AG08395 (cell line): Measurements from ENCODE around the gene NATD1.
A peak's percentile ranks its signal among the peaks of the same experiment; 100 is the strongest.
"Not testable (repeated sequence)": the region's sequence is repeated elsewhere in the genome, so short reads cannot be mapped to it uniquely, and the experiment has no call there.

ENCODE experiments used
- DNase-seq: peaks from one replicate; pipeline ENCODE4 v3.0.0; 2012; ENCODE audit warnings: mixed read lengths, low spot score

NATD1 gene

DNA sequence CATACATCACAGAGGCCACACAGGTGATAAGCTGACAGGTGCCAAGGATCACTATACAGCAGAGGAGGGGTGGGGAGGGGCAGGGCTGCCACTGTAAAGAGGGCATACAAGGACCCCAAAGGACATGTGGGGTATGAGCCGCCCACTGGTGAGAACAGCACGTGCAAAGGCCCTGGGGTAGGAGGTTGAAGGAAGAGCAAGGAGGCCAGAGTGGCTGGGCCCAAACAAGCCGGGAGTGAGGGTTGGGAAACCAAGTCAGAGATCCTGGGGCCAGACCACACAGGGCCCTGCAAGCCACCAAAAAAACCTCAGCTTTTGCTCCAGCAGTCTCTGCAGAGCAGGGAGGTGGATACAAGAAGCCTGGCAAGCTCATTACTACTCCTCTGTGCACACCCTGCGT, 6.5 kb downstream of the NATD1 start:
- DNase-seq = no peak

DNA sequence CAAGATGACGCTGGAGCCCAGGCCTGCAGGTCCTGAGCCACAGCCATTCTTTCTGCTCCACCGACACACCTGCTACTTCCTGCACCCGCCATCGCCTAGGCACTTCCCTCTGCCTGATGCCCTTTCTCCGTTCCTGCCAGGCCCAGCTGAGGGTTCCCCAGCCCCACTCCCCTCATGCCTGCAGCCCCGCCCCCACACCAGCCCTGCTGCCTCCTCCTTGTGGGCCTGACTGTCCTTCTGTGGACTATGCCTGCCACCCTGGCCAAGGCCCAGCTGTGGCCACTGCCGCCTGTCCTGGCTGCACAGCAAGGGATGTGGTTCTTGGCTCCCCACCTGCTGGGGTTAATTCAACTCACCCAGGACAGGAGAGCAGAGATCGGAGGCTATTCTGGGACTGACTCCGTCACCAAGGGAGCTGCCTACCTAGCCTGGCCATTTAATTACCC, 7.5 kb downstream of the NATD1 start:
- DNase-seq = no peak

DNA sequence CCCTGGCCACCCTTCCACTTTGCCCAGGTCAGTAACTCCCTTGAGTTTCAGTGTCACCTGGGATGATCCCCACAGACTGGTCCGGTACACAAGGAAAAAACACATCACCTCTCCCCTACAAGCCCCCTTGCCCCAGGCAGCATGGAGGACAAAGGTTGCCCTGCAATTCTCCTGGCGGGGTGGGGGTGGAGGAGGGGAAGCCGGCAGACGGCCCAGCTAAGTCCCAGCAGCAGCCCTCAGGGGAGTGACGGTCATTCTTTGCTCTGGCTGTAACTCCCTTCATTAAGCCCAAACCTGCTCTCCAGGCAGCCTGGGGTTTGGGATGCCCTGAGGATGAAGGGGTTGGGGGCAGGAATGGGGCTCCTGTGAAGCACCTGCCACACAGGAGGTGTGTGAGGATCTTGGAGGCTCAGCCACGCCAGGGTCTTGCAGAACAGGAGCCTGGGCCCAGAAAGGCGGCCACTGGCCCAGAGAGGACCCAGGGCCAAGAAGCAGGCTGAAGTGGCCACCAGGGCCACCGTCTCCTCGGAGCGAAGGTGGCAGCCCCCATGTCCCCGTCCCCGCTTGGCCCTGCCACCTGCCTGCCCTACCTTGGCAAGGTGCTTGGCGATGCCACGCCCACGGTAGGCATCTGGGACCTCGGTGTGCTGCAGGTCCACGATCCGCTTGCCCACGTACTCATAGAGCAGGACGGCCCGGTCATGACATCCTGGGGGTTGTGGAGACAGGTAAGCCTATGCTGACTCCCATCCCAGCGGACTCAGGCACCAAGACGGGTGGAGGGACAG, 9.5 kb downstream of the NATD1 start:
- no peak for DNase-seq

- DNase-seq = no peak
Observed at GRCh38 chr17:21242780-21243515, 10.3 kb downstream of the NATD1 start.

GRCh38 chr17:21242026-21242697, 11.0 kb downstream of the NATD1 start:
- DNase-seq = peak; percentile 32

GRCh38 chr17:21241564-21241963, 11.6 kb downstream of the NATD1 start:
- DNase-seq = no peak

DNA sequence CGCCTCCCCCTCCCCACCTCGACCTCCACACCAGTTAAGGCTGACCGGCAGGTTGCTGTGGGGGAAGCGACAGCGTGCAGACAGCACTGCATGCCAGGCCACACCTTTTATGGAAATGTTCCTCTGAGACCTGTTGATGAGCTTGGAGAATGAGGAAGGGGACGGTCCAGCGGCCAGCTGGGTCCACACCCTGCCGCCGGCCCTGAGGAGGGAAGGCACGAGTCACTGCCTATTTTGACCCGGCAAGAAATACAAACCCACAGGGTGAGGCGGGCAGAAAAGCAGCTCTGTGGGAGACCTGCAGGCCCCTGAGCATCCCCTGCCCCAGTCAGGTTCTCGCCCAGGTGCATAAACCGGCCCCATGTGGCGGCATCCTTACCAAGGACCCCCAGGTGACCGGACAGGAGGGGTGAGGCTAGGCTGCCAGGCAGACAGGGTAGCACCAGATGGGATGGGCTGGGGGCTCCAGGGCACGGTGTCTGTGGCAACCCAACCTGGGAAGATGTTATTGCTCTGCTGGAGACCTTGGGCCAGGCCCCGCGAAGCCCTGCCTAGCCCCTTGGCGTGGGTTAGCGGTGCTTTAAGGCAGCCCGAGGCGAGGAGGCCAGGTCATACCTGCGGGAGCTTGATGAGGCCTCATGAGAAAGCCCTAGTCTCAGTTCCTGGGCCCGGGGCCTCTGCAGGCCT, 12.7 kb downstream of the NATD1 start:
- DNase-seq = no peak

GRCh38 chr17:21239680-21240368, 13.4 kb downstream of the NATD1 start:
- peak; percentile 58 for DNase-seq

DNA sequence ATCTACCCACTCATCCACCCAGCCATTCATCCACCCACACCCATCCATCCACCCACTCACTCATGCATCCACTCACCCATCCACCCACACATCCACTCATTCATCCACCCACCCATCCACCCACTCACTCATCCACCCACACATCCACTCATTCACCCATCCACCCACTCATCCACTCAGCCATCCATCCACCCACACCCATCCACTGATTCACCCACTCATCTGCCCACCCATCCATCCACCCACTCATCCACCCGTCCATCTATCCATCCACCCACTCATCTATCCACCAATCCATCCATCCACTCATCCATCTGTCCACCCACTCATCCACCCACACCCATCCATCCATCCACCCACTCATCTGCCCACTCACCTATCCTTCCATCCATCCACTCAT, 17.3 kb downstream of the NATD1 start:
- no peak for DNase-seq

GRCh38 chr17:21233581-21234347, 19.4 kb downstream of the NATD1 start:
- no peak for DNase-seq

DNA sequence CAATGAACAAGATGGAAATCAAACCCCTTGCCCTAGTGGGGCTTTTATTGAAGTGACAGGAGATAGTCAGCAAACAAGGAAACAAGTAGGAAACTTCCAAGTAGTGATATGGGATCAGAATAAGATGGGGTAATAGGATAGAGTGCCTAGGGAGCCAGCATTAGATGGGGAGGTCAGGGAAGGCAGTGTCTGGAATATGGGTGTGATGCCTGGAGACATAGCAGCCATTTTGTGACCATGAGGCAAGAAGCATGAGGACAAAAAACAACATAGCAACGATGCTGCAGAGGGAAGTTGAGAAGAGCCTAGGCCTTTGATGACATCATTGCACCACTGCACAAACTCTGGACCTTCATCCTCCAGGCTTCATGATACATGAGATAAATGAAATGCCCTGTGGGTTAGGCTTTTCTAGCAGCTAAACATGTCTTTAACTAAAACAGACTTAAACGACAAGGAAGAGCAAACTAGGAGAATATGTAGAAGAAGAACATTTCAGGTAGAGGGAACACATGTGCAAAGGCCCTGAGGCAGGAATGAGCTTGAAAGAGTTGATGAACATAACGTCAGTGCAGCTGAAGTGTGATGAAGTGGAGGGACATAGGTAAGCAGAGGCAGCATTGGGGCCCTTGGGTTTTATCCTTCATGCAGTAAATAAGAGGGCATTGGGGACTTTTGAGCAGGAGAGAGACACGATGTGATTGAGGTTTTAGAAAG, 21.0 kb downstream of the NATD1 start:
- no peak for DNase-seq

- DNase-seq = no peak
Observed at GRCh38 chr17:21231533-21231932, 21.7 kb downstream of the NATD1 start.

GRCh38 chr17:21228845-21229244, 24.4 kb downstream of the NATD1 start:
- DNase-seq = no peak

GRCh38 chr17:21228111-21228510, 25.1 kb downstream of the NATD1 start:
- no peak for DNase-seq

DNA sequence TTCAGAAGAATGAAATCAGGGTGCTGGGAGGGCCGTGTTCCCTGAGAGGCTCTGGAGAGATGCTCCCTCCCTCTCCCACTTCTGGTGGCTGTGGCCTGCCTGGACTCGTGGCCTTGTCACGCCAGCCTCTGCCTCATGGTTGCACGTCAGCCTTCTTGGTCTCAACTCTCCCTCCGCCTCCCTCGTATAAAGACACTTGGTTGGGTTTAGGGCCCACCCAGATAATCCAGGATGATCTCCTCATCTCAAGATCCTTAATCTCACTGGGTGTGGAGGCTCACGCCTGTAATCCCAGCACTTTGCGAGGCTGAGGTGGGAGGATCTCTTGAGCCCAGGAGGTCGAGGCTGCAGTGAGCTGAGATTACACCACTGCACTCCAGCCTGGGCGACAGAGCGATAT, 25.9 kb downstream of the NATD1 start:
- DNase-seq = not testable (repeated sequence)

- no peak for DNase-seq
Observed at GRCh38 chr17:21223086-21223485, 30.1 kb downstream of the NATD1 start.

DNA sequence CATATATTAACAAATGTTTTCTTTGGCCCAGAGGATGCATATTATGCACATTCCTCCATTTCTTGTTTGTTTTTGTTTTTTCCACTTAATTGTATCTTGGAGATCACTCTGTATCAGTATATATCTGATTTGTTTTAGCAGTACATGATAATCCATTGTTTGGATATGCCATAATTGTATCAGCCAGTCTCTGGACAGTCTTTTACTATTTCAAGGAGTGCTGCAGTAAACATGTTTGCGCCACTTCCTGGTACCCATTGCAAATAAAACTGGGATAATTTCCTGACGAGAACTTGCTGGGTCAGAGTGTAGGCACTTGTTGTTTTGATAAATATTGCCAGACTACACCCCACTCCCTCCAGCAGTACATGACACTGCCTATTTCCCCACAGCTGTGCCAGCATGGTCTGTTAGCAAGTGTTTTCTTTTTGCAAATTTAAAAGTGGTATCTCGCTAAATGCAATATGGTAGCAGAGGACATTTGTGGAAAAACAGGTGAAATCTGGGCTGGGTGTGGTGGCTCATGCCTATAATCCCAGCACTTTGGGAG, 34.3 kb downstream of the NATD1 start:
- DNase-seq = no peak

DNA sequence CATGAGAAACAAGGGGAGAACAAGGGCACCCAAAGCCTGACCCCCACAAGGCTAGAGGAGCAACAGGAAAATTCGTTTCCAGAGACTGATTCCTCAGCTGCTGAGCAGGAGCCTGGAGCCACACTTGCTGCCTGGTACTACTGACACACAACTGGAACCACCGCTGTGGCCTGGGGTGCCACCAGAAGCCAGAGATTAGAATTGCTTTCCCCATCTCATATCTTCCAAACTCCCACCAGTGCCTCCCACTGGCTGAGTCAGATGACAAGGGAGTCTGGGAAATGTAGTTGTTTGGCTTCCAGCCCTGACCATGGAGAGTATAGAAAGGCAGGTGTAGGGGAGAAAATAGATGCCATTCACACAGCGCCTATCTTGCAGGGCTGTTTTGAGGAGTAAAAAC, 35.1 kb downstream of the NATD1 start:
- no peak for DNase-seq

DNA sequence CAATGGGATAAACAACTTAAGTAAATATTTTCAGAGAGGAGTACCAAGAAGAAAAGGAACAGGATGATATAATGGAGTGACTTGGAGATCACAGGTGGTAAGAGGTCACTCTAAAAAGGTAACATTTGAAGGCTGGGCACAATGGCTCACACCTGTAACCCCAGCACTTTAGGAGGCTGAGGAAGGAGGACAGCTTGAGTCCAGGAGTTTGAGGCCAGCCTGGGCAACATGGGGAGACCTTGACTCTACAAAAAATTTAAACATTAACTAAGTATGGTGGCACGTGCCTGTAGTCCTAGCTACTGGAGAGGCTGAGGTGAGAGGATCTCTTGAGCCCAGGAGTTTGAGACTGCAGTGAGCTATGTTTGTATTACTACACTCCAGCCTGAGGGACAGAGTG, 35.9 kb downstream of the NATD1 start:
- no peak for DNase-seq

DNA sequence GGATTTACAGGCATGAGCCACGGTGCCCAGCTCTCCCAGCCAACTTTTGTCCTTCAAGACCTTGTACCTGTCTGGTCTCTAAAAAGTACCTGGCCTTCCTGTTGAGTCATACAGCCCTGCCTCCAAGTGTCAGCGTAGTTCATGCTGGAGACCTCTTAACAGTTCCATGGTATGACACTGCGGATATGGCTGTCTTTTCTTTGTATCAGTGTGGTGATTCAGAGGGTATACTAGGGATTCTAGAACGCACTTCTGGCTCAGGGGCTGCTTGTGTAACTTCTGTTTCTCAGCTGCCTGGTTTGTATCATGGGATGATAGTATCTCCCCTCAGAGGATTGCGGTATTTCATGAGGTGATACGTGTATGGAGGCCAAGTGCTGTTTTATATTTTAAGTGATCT, 37.3 kb downstream of the NATD1 start:
- DNase-seq = no peak
